Trophoblast cell (in vitro differentiated cells and primary cell): ENCODE data around the gene CPEB3.

Experiments
- DNase-seq, 2 donors: peaks; one replicate each; pipeline ENCODE4 v3.0.0-alpha.2; 2016
- H2AFZ ChIP-seq: 2 replicates; pipeline ENCODE4 v1.6.1; 2013; ENCODE audit warnings: low read length, moderate library complexity, mild to moderate bottlenecking; ENCODE audit not compliant: insufficient read depth, poor library complexity
- H2AK5ac ChIP-seq: 2 replicates; pipeline ENCODE4 v1.6.1; 2013; ENCODE audit warnings: mild to moderate bottlenecking, low read length
- H2BK120ac ChIP-seq: 2 replicates; pipeline ENCODE4 v1.6.1; 2013; ENCODE audit warnings: low read length, mild to moderate bottlenecking, moderate library complexity; ENCODE audit not compliant: insufficient read depth, poor library complexity
- H2BK12ac ChIP-seq: 2 replicates; pipeline ENCODE4 v1.6.1; 2013; ENCODE audit warnings: mild to moderate bottlenecking, low read length, moderate library complexity
- H2BK5ac ChIP-seq: 2 replicates; pipeline ENCODE4 v1.6.1; 2013; ENCODE audit warnings: low read length, low read depth, moderate library complexity, mild to moderate bottlenecking; ENCODE audit not compliant: poor library complexity
- H3K14ac ChIP-seq: 2 replicates; pipeline ENCODE4 v1.6.1; 2013; ENCODE audit warnings: mild to moderate bottlenecking, low read length
- H3K18ac ChIP-seq: 2 replicates; pipeline ENCODE4 v1.6.1; 2013; ENCODE audit warnings: mild to moderate bottlenecking, low read length
- H3K23ac ChIP-seq: 2 replicates; pipeline ENCODE4 v1.6.1; 2013; ENCODE audit warnings: low read length
- H3K27ac ChIP-seq: 2 replicates; pipeline ENCODE4 v1.5.1; 2013; ENCODE audit warnings: low read depth, mild to moderate bottlenecking, inconsistent platforms, low read length, moderate library complexity
- H3K27me3 ChIP-seq: 2 replicates; pipeline ENCODE4 v1.6.1; 2013; ENCODE audit warnings: inconsistent platforms, mild to moderate bottlenecking, low read length, moderate library complexity; ENCODE audit not compliant: insufficient read depth
- H3K36me3 ChIP-seq, 2 experiments: 1 replicate in 1 of 2; 2 replicates in 1 of 2; pipeline ENCODE4 v1.6.1; 2013; ENCODE audit warnings: low read length in 2 of 2, mild to moderate bottlenecking in 2 of 2, moderate library complexity in 1 of 2; ENCODE audit not compliant: insufficient read depth in 2 of 2, control insufficient read depth in 1 of 2
- H3K4ac ChIP-seq: 2 replicates; pipeline ENCODE4 v1.6.1; 2013; ENCODE audit warnings: low read depth, mild to moderate bottlenecking, low read length, moderate library complexity
- H3K4me1 ChIP-seq, 2 experiments: 1 replicate in 1 of 2; 2 replicates in 1 of 2; pipeline ENCODE4 v1.6.1; 2013; ENCODE audit warnings: low read length in 2 of 2, mild to moderate bottlenecking in 2 of 2, moderate library complexity in 1 of 2; ENCODE audit not compliant: insufficient read depth in 2 of 2, control insufficient read depth in 1 of 2
- H3K4me2 ChIP-seq: 2 replicates; pipeline ENCODE4 v1.6.1; 2013; ENCODE audit warnings: inconsistent platforms, mild to moderate bottlenecking, low read length, moderate library complexity
- H3K4me3 ChIP-seq: 2 replicates; pipeline ENCODE4 v1.5.1; 2013; ENCODE audit warnings: mild to moderate bottlenecking, low read depth, low read length, inconsistent platforms
- H3K79me1 ChIP-seq: one replicate; pipeline ENCODE4 v1.6.1; 2013; ENCODE audit warnings: low read length
- H3K79me2 ChIP-seq: 2 replicates; pipeline ENCODE4 v1.6.1; 2013; ENCODE audit warnings: low read length, mild to moderate bottlenecking; ENCODE audit not compliant: control insufficient read depth, insufficient read depth, poor library complexity
- H3K9ac ChIP-seq: 2 replicates; pipeline ENCODE4 v1.6.1; 2013; ENCODE audit warnings: mild to moderate bottlenecking, low read length
- H3K9me3 ChIP-seq: 2 replicates; pipeline ENCODE4 v1.6.1; 2013; ENCODE audit warnings: low read depth, mild to moderate bottlenecking, control low read depth, inconsistent platforms, low read length; ENCODE audit not compliant: insufficient read depth
- H4K12ac ChIP-seq: 2 replicates; pipeline ENCODE4 v1.6.1; 2013; ENCODE audit warnings: low read depth, mild to moderate bottlenecking, low read length, moderate library complexity
- H4K8ac ChIP-seq: 2 replicates; pipeline ENCODE4 v1.6.1; 2013; ENCODE audit warnings: low read depth, mild to moderate bottlenecking, low read length, moderate library complexity
- H4K91ac ChIP-seq: one replicate; pipeline ENCODE4 v1.6.1; 2013; ENCODE audit warnings: low read depth, mild to moderate bottlenecking, low read length, moderate library complexity
- WGBS: extraction: QIAGEN DNeasy Blood & Tissue Kit; methylation state at CpG from one replicate; pipeline ENCODE4 v1.1.7; 2013; ENCODE audit warnings: missing lambda C conversion rate; ENCODE audit not compliant: insufficient read length, insufficient coverage; ENCODE audit errors: extremely low coverage; 5-methylcytosine and 5-hydroxymethylcytosine counted together

Gene CPEB3

GRCh38 chr10:92177546-92177945 lies 113.3 kb downstream of the CPEB3 start:
- no peak overlapping the region for H3K18ac ChIP-seq
- H3K27ac ChIP-seq, result no peak overlapping the region
- H4K12ac ChIP-seq, result no peak overlapping the region
- no peaks in the 10 kb centered on the region for H3K27me3 ChIP-seq
- H4K91ac ChIP-seq, result no peak overlapping the region
- no peak overlapping the region for H2BK120ac ChIP-seq
- no peak overlapping the region for H3K23ac ChIP-seq
- no peak for DNase-seq
- no peak overlapping the region for H3K4me3 ChIP-seq
- H4K8ac ChIP-seq, result no peak overlapping the region
- H2AK5ac ChIP-seq, result no peak overlapping the region
- no peaks in the 10 kb centered on the region for H3K9me3 ChIP-seq
- H3K79me2 ChIP-seq, result no peaks in the 10 kb centered on the region
- H2BK5ac ChIP-seq, result no peak overlapping the region
- no peak overlapping the region for H3K14ac ChIP-seq
- H2BK12ac ChIP-seq, result no peak overlapping the region
- no peaks in the 10 kb centered on the region for H3K79me1 ChIP-seq
- no peak overlapping the region for H3K9ac ChIP-seq
- H2AFZ ChIP-seq, result no peak overlapping the region
- H3K4ac ChIP-seq, result no peak overlapping the region
- H3K4me2 ChIP-seq, result no peak overlapping the region
- H3K36me3 ChIP-seq, result no peaks in the 10 kb centered on the region
- H3K4me1 ChIP-seq, result no peaks in the 10 kb centered on the region
- no CpG with 5 or more reads among the region's 1 CpG for WGBS

- H3K27me3 ChIP-seq, result no peaks in the 10 kb centered on the region
- H2BK5ac ChIP-seq, result no peak overlapping the region
- no peak overlapping the region for H4K12ac ChIP-seq
- DNase-seq, result no peak
- no peaks in the 10 kb centered on the region for H3K79me1 ChIP-seq
- H3K14ac ChIP-seq, result no peak overlapping the region
- no peak overlapping the region for H2AK5ac ChIP-seq
- no peak overlapping the region for H3K27ac ChIP-seq
- H3K9me3 ChIP-seq, result no peaks in the 10 kb centered on the region
- no peak overlapping the region for H2BK120ac ChIP-seq
- no peak overlapping the region for H3K9ac ChIP-seq
- no CpG with 5 or more reads among the region's 5 CpGs for WGBS
- no peak overlapping the region for H3K23ac ChIP-seq
- H3K4me1 ChIP-seq, result no peaks in the 10 kb centered on the region
- no peak overlapping the region for H2AFZ ChIP-seq
- no peak overlapping the region for H3K4me2 ChIP-seq
- H3K36me3 ChIP-seq, result no peaks in the 10 kb centered on the region
- no peak overlapping the region for H2BK12ac ChIP-seq
- no peak overlapping the region for H3K18ac ChIP-seq
- H3K4me3 ChIP-seq, result no peak overlapping the region
- no peak overlapping the region for H3K4ac ChIP-seq
- no peak overlapping the region for H4K91ac ChIP-seq
- H4K8ac ChIP-seq, result no peak overlapping the region
- no peaks in the 10 kb centered on the region for H3K79me2 ChIP-seq
Observed at GRCh38 chr10:92175164-92175563, 115.7 kb downstream of the CPEB3 start.

- Histone ChIP-seq H3K4me1 (no peaks in the 10 kb centered on the region), H3K9me3 (no peaks in the 10 kb centered on the region), H4K12ac (no peak overlapping the region), H3K23ac (no peak overlapping the region), H3K36me3 (no peaks in the 10 kb centered on the region), H3K79me1 (no peaks in the 10 kb centered on the region), H3K9ac (no peak overlapping the region), H2BK5ac (no peak overlapping the region), H2AFZ (no peak overlapping the region), H3K14ac (no peak overlapping the region), H2AK5ac (no peak overlapping the region), H4K91ac (no peak overlapping the region), H3K79me2 (no peaks in the 10 kb centered on the region), H3K27ac (no peak overlapping the region), H3K4me3 (no peak overlapping the region), H3K18ac (no peak overlapping the region), H4K8ac (no peak overlapping the region), H3K27me3 (no peaks in the 10 kb centered on the region), H3K4me2 (no peak overlapping the region), H2BK12ac (no peak overlapping the region), H3K4ac (no peak overlapping the region), H2BK120ac (no peak overlapping the region)
- no peak for DNase-seq
Observed at GRCh38 chr10:92173996-92174395, 116.9 kb downstream of the CPEB3 start.

- H3K9ac ChIP-seq, result no peak overlapping the region
- H3K27ac ChIP-seq, result no peak overlapping the region
- H4K12ac ChIP-seq, result no peak overlapping the region
- no peak overlapping the region for H4K91ac ChIP-seq
- H3K23ac ChIP-seq, result no peak overlapping the region
- no peak overlapping the region for H2AFZ ChIP-seq
- H3K14ac ChIP-seq, result no peak overlapping the region
- no peak overlapping the region for H3K4me3 ChIP-seq
- H3K4me1 ChIP-seq, result no peaks in the 10 kb centered on the region
- H3K79me1 ChIP-seq, result no peaks in the 10 kb centered on the region
- no peaks in the 10 kb centered on the region for H3K27me3 ChIP-seq
- no peak for DNase-seq
- H3K79me2 ChIP-seq, result no peaks in the 10 kb centered on the region
- H3K9me3 ChIP-seq, result no peaks in the 10 kb centered on the region
- H2BK12ac ChIP-seq, result no peak overlapping the region
- no peak overlapping the region for H3K4me2 ChIP-seq
- WGBS, result no CpG with 5 or more reads among the region's 5 CpGs
- H2BK5ac ChIP-seq, result no peak overlapping the region
- no peak overlapping the region for H3K4ac ChIP-seq
- H4K8ac ChIP-seq, result no peak overlapping the region
- no peak overlapping the region for H3K18ac ChIP-seq
- no peak overlapping the region for H2BK120ac ChIP-seq
- H3K36me3 ChIP-seq, result no peaks in the 10 kb centered on the region
- H2AK5ac ChIP-seq, result no peak overlapping the region
Observed at GRCh38 chr10:92164036-92164696, 126.7 kb downstream of the CPEB3 start.
